Naive thymus-derived CD8-positive, alpha-beta T cell (primary cell): Measurements from ENCODE around the gene CHCHD6. TPM values are rescaled to one million over a fixed set of nuclear protein-coding genes. Genes with fewer than 3 reads are reported as not detected.

ENCODE experiments used
- ATAC-seq, 2 donors: fragments of 150-1000 bp; cut with Tn5 transposase in 1 of 2; sonication (Bioruptor Pico), chemical (Tn5 transposase) in 1 of 2; 1 replicate in 1 of 2; 2 replicates in 1 of 2; pipeline ENCODE4 v1.10.0; 2021; ENCODE audit warnings: mild to moderate bottlenecking in 2 of 2, moderate library complexity in 2 of 2
- POLR2A ChIA-PET: fragments of 350-600 bp; sonication (Branson Sonifier 250); formaldehyde crosslinking; loops from one replicate; lab custom pipeline; 2021; ENCODE audit warnings: antibody characterized with exemption; lab: Charles Lee
- DNase-seq, 10 donors: peaks; one replicate each; pipeline versions ENCODE4 v3.0.0 to v3.0.0-alpha.2; 2020 to 2022
- H3K27ac Mint-ChIP-seq, 10 donors: one replicate each; pipeline ENCODE4 v1.8.0; 2020 to 2022; ENCODE audit warnings: mild to moderate bottlenecking in 10 of 10, mixed read lengths in 10 of 10, moderate library complexity in 4 of 10, inconsistent platforms in 1 of 10
- H3K27me3 Mint-ChIP-seq, 5 donors: one replicate each; pipeline ENCODE4 v1.8.0; 2021 to 2022; ENCODE audit warnings: mixed read lengths in 5 of 5
- H3K36me3 Mint-ChIP-seq, 3 donors: one replicate each; pipeline ENCODE4 v1.8.0; 2020 to 2022; ENCODE audit warnings: mixed read lengths in 3 of 3, mild to moderate bottlenecking in 2 of 3, inconsistent platforms in 1 of 3
- H3K4me1 Mint-ChIP-seq, 4 donors: one replicate each; pipeline ENCODE4 v1.8.0; 2021 to 2022; ENCODE audit warnings: mixed read lengths in 4 of 4
- H3K4me3 Mint-ChIP-seq, 10 donors: one replicate each; pipeline ENCODE4 v1.8.0; 2020 to 2022; ENCODE audit warnings: mild to moderate bottlenecking in 10 of 10, mixed read lengths in 10 of 10, moderate library complexity in 6 of 10, inconsistent platforms in 1 of 10
- H3K9me3 Mint-ChIP-seq, 9 donors: one replicate each; pipeline ENCODE4 v1.8.0; 2020 to 2022; ENCODE audit warnings: mixed read lengths in 9 of 9, mild to moderate bottlenecking in 3 of 9, inconsistent platforms in 1 of 9, moderate library complexity in 1 of 9
- polyA plus RNA-seq, 3 donors: library from polyadenylated mRNA; unstranded; fragments of 300-500 nt; fragmentation: Illumina TruSeq; gene quantifications; one replicate each; pipeline ENCODE4 v1.2.3, GENCODE V29; 2021
- total RNA-seq, 8 experiments: library from RNA in 2 of 8; stranded (reverse) in 2 of 8; gene quantifications; one replicate each; pipeline ENCODE4 v1.2.3 and lab custom pipeline; 2021 to 2026

Gene CHCHD6
- total and polyA plus RNA-seq, 5 experiments from 2014 or later = 7.8 to 16.9 (median 11.3) TPM

- ATAC-seq (no peak), DNase-seq (no peak)
- Mint-ChIP-seq H3K4me3 (no peak overlapping the region), H3K4me1 (peaks cover 0 to 10% (median 7%) of the 10 kb centered on the region in 4 donors), H3K36me3 (peaks cover 9 to 21% (median 9%) of the 10 kb centered on the region in 3 donors), H3K27ac (no peak overlapping the region), H3K9me3 (peaks cover 0 to 9% (median 0%) of the 10 kb centered on the region in 9 donors), H3K27me3 (peaks cover 0 to 5% (median 0%) of the 10 kb centered on the region in 5 donors)
- POLR2A ChIA-PET = no interaction called here
Measured at GRCh38 chr3:126924458-126924857, 220.4 kb downstream of the CHCHD6 start.

DNA sequence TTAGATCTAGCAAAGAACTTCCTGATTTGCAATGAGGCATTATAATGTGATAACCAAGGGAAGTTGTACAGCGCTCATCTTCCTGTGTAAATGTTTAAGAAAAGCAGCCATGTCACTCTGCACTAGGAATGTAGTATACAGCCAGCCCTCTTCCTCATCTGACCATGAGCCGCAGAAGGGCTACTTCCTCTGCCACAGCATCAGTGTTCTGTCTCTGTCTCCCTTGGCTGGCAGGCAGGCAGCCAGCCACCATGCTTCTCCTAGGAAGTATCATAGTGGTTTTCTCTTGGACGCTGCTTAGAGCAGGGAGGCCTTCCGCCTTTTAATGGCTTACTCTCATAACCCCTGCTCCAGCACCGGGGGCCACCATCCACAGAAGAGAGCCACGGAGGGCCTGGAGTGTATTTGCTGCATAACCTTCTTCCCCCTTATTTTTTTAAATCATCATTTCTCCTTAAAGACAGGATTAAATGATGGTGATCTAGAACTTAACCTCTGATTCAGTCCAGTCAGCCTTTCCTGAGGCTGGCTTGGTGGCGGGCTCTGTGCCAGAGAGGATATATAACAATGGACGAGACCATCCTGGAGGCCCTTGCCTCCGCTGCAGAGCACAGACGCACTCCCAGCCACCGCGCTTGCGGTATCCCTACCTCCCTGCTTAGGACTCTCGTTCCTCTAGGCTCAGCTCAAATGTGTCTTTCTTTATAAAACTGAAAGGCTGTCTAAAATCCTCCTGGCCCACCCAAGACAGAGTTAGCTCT is 221.6 kb downstream of the CHCHD6 start:
- H3K27ac Mint-ChIP-seq = peak overlapping the region in 1 of 10 donors; percentile 24
- ATAC-seq = no peak
- H3K9me3 Mint-ChIP-seq = no peaks in the 10 kb centered on the region
- POLR2A ChIA-PET = no interaction called here
- peaks cover 0 to 3% (median 0%) of the 10 kb centered on the region in 5 donors for H3K27me3 Mint-ChIP-seq
- DNase-seq = no peak
- H3K4me1 Mint-ChIP-seq = peaks cover 0 to 8% (median 6%) of the 10 kb centered on the region in 4 donors
- H3K4me3 Mint-ChIP-seq = no peak overlapping the region
- H3K36me3 Mint-ChIP-seq = peaks cover 0 to 13% (median 2%) of the 10 kb centered on the region in 3 donors

GRCh38 chr3:126926684-126927400 is 222.8 kb downstream of the CHCHD6 start:
- POLR2A ChIA-PET = no interaction called here
- Mint-ChIP-seq H3K9me3 (no peaks in the 10 kb centered on the region), H3K4me1 (peaks cover 0 to 8% (median 6%) of the 10 kb centered on the region in 4 donors), H3K36me3 (peaks cover 0 to 8% (median 2%) of the 10 kb centered on the region in 3 donors), H3K27me3 (peaks cover 0 to 3% (median 0%) of the 10 kb centered on the region in 5 donors), H3K27ac (peak overlapping the region in 2 of 10 donors; percentile 26 to 72), H3K4me3 (no peak overlapping the region)
- ATAC-seq (no peak), DNase-seq (no peak)

GRCh38 chr3:126927401-126927750 is 223.3 kb downstream of the CHCHD6 start:
- no peak overlapping the region for H3K4me3 Mint-ChIP-seq
- ATAC-seq = no peak
- H3K27ac Mint-ChIP-seq = peak overlapping the region in 1 of 10 donors; percentile 8
- H3K9me3 Mint-ChIP-seq = no peaks in the 10 kb centered on the region
- H3K27me3 Mint-ChIP-seq = peaks cover 0 to 3% (median 0%) of the 10 kb centered on the region in 5 donors
- peaks cover 0 to 7% (median 2%) of the 10 kb centered on the region in 3 donors for H3K36me3 Mint-ChIP-seq
- H3K4me1 Mint-ChIP-seq = peaks cover 0 to 9% (median 7%) of the 10 kb centered on the region in 4 donors
- no peak for DNase-seq
- POLR2A ChIA-PET = no interaction called here

DNA sequence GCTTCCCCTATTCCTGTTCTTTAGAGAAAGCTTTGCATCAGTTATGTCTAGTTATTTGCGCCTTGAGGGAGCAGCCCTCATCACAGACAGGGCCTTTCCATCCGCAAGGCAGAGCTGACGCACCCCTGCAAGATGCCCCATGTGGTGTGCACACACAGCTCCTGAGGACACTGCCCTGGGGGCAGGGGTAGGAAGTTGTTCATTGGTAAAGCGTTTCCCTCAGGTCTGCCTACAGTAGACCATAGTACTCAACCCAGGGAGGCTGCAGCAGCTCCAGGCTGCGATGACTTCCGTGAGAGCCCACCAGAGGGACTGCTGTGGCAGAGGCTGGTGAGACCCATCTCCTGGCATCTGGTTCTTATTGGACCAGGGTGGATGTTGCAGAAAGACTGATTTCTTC is 223.8 kb downstream of the CHCHD6 start:
- peaks cover 0 to 3% (median 0%) of the 10 kb centered on the region in 5 donors for H3K27me3 Mint-ChIP-seq
- POLR2A ChIA-PET = no interaction called here
- H3K27ac Mint-ChIP-seq = no peak overlapping the region
- no peak overlapping the region for H3K4me3 Mint-ChIP-seq
- DNase-seq = no peak
- H3K4me1 Mint-ChIP-seq = peaks cover 0 to 9% (median 7%) of the 10 kb centered on the region in 4 donors
- peaks cover 0 to 4% (median 2%) of the 10 kb centered on the region in 3 donors for H3K36me3 Mint-ChIP-seq
- ATAC-seq = no peak
- no peaks in the 10 kb centered on the region for H3K9me3 Mint-ChIP-seq

DNA sequence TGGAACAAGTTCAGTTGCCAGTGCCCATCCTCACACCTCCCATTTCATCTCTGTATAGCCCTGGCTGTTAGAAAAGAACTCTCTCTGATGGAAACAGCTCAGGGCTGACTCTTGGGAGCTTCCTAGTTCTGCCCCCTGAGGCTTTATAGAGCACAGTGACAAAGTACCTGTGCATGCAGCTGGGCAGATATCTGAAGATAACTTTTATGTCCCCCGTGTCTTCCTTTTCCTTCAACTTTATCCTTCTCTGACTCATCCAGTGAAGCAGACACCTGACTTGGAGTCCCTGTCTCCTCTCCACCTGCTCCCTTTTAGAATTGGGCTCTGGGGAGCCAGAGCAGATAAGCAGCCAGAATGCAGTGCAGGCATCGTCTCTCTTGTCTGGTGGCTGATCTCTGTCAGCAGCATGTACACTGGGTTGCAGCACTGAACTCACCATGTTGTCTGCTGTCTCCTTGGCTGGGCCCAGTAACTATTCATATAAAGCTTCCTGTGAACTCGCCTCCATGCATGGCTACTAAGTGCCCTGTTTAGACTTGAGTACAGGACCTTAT is 225.0 kb downstream of the CHCHD6 start:
- no peaks in the 10 kb centered on the region for H3K9me3 Mint-ChIP-seq

GRCh38 chr3:126930936-126931600 is 227.0 kb downstream of the CHCHD6 start:
- ATAC-seq = no peak
- peaks cover 0 to 3% (median 0%) of the 10 kb centered on the region in 3 donors for H3K36me3 Mint-ChIP-seq

More for the DNA sequence above, 225.0 kb downstream of the CHCHD6 start:
- POLR2A ChIA-PET = no interaction called here
- no peak overlapping the region for H3K4me3 Mint-ChIP-seq
- H3K36me3 Mint-ChIP-seq = peaks cover 0 to 4% (median 0%) of the 10 kb centered on the region in 3 donors
- H3K4me1 Mint-ChIP-seq = peaks cover 0 to 9% (median 7%) of the 10 kb centered on the region in 4 donors
- H3K27ac Mint-ChIP-seq = no peak overlapping the region
- DNase-seq (no peak), ATAC-seq (no peak)
- H3K27me3 Mint-ChIP-seq = peaks cover 0 to 3% (median 0%) of the 10 kb centered on the region in 5 donors

DNA sequence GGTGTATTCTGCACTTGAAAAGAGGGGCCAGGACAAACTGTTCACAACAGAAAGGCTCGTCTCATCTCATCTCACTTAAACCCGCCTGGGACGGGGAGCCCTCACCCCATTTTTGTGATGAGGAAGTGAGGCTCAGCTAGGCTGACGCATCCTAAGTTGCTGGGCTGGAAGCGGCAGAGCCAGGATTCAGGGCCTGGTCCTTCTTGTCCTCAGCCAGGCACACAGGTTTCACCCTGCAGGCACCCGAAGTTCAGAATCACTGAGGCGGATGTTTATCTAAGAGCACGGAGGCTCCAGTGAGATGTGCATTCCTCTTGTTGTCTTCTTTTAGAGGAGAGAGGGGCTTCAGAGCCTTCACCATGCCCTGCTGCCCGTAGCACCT is 227.8 kb downstream of the CHCHD6 start:
- H3K9me3 Mint-ChIP-seq = no peaks in the 10 kb centered on the region
- no peak overlapping the region for H3K4me3 Mint-ChIP-seq
- DNase-seq (no peak), ATAC-seq (no peak)
- peaks cover 0 to 5% (median 0%) of the 10 kb centered on the region in 4 donors for H3K4me1 Mint-ChIP-seq
- no peak overlapping the region for H3K27ac Mint-ChIP-seq
- H3K36me3 Mint-ChIP-seq = no peaks in the 10 kb centered on the region
- POLR2A ChIA-PET = no interaction called here
- peaks cover 0 to 3% (median 0%) of the 10 kb centered on the region in 5 donors for H3K27me3 Mint-ChIP-seq

More at GRCh38 chr3:126930936-126931600, 227.0 kb downstream of the CHCHD6 start:
- peaks cover 0 to 3% (median 0%) of the 10 kb centered on the region in 5 donors for H3K27me3 Mint-ChIP-seq
- POLR2A ChIA-PET = no interaction called here
- peak overlapping the region in 1 of 10 donors; percentile 33 for H3K27ac Mint-ChIP-seq
- peaks cover 0 to 5% (median 3%) of the 10 kb centered on the region in 4 donors for H3K4me1 Mint-ChIP-seq
- H3K9me3 Mint-ChIP-seq = no peaks in the 10 kb centered on the region
- no peak for DNase-seq
- no peak overlapping the region for H3K4me3 Mint-ChIP-seq

DNA sequence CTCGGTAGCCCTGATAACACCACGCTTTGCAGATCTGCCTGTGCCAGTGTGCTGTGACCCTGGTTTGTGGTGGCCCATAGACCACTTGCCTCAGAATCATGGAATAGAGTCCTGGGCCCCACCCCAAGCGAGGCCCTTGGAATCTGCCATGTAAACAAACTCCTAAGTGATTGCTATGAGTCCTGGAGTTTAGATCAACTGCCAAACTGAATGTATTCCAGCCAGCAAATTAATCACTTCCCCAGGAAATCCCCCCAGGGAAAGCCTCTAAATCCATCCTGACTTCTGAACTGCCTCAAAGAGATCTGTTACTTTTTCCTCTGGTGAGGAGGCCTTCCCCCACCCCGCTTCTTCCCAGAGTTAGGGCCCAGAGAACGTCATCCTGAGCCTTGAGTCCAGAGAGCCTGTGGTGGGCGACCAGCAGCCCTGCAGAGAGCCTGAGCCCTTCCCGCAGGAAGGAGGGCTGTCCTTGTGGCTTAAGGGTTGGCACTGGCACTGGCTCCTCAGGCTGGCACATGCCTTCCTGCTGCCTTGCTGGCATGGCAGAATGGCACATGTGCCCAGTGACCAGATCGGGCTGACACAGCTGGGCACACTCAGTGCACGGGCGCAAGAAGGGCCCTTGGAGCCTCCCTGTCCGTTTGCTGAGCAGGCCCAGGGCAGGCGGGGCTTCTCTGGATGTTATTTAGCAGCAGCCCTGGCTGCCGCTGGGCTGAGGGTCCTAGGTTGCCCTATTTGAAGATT is 228.3 kb downstream of the CHCHD6 start:
- Mint-ChIP-seq H3K4me1 (peaks cover 0 to 5% (median 0%) of the 10 kb centered on the region in 4 donors), H3K27ac (no peak overlapping the region), H3K27me3 (peaks cover 0 to 3% (median 0%) of the 10 kb centered on the region in 5 donors), H3K36me3 (no peaks in the 10 kb centered on the region), H3K9me3 (no peaks in the 10 kb centered on the region), H3K4me3 (no peak overlapping the region)
- no peak for ATAC-seq
- DNase-seq = no peak
- POLR2A ChIA-PET = no interaction called here

DNA sequence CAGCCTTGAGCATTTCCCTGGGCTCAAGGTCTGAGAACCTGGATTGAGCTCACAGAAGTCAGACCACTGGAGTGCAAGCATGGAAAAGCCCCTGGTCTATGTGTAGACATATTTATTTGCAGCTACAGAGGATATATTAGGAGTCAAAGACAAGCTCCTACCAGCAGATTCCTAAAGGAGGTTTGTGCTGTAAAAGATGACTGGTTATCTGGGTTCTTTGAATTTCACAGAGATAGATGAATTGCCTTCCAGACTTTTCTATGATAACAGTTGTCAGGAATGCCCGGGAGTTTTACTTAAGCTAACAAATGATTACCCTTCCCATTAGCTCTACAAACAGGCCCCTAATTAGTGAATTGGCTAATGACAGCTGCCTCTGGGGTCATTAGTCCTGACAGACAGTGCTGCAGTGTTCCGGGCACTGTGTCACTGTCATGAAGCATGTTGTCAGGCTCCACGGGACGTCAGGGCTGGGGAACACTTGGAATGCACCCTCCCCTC is 230.0 kb downstream of the CHCHD6 start:
- Mint-ChIP-seq H3K4me3 (no peak overlapping the region), H3K36me3 (no peaks in the 10 kb centered on the region), H3K9me3 (no peaks in the 10 kb centered on the region), H3K27me3 (peaks cover 0 to 2% (median 0%) of the 10 kb centered on the region in 5 donors), H3K4me1 (peaks cover 0 to 4% (median 0%) of the 10 kb centered on the region in 4 donors), H3K27ac (peak overlapping the region in 1 of 10 donors; percentile 34)
- DNase-seq = no peak
- POLR2A ChIA-PET = no interaction called here
- ATAC-seq = no peak

GRCh38 chr3:126934991-126935390 is 231.0 kb downstream of the CHCHD6 start:
- DNase-seq = no peak
- POLR2A ChIA-PET = no interaction called here

More at GRCh38 chr3:126934991-126935390, 231.0 kb downstream of the CHCHD6 start:
- Mint-ChIP-seq H3K4me1 (peaks cover 0 to 2% (median 0%) of the 10 kb centered on the region in 4 donors), H3K36me3 (no peaks in the 10 kb centered on the region), H3K4me3 (no peak overlapping the region), H3K27me3 (no peaks in the 10 kb centered on the region), H3K27ac (no peak overlapping the region), H3K9me3 (no peaks in the 10 kb centered on the region)
- no peak for ATAC-seq
